ENCODE measurements around the gene BEST2.

Gene BEST2

DNA sequence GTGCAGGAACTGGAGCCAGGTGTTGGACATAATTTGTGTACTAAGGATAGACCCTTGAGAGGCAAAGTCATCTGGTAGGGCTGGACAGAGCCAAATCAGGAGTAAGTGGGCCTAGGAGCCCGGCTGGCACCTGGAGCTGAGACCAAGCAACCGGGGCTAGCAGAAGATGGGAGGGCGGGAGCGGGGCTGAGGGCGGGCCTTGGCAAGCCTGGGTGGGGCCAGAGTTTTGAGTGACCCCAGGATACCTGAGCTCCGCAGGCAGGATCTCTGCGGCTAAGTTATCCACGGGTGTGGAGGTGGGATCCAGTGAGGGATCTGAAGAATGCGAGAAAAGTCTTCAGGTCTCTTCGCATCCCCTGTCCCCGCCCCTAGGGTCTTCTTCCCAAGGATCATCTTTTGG lies 15.6 kb downstream of the BEST2 start:
- TF ChIP-seq CTCF (IDR thresholded peaks at IDR 0.05; ENCODE audit: low read depth, low read length) = no peak

DNA sequence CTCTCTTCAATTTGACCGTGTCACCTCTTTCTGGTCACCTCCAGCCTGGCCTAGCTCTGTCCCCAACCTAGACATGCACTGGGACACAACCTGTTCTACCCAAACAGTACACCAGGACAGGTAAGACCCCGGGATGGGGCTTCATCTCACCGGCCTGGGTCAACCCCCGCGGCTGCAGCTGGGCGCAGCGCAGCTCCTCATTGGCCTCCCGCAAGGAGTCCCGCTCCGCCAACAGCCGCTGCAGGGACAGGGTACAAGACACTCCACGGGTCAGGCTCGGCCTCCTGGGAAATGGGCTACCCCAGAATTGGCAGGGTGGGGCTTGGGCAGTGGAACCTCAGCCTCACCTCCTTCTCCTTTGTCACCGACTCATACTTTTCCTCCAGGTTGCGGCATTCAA lies 16.1 kb downstream of the BEST2 start:
- in situ Hi-C loops (cut with HindIII; ENCODE audit: low sequenced_read_pairs) = no loop called here
- DNase-seq (ENCODE audit: low read depth, low spot score) = no peak
- no peak overlapping the region for H3K4me3 ChIP-seq (ENCODE audit: low read depth, low read length)
- no peak for TF ChIP-seq CTCF (IDR thresholded peaks at IDR 0.05; ENCODE audit: low read depth, low read length)

More for the DNA sequence above, 15.6 kb downstream of the BEST2 start:
- no peak for DNase-seq (ENCODE audit: low read depth, low spot score)
- in situ Hi-C loops (cut with HindIII; ENCODE audit: low sequenced_read_pairs) = no loop called here
- no peak overlapping the region for H3K4me3 ChIP-seq (ENCODE audit: low read depth, low read length)

- no peak overlapping the region for H3K4me3 ChIP-seq (ENCODE audit: low read depth, low read length)
- in situ Hi-C loops (cut with HindIII; ENCODE audit: low sequenced_read_pairs) = no loop called here
- no peak for TF ChIP-seq CTCF (IDR thresholded peaks at IDR 0.05; ENCODE audit: low read depth, low read length)
- no peak for DNase-seq (ENCODE audit: low read depth, low spot score)
These were observed 18.1 kb downstream of the BEST2 start for GRCh38 chr19:12769689-12770088.

DNA sequence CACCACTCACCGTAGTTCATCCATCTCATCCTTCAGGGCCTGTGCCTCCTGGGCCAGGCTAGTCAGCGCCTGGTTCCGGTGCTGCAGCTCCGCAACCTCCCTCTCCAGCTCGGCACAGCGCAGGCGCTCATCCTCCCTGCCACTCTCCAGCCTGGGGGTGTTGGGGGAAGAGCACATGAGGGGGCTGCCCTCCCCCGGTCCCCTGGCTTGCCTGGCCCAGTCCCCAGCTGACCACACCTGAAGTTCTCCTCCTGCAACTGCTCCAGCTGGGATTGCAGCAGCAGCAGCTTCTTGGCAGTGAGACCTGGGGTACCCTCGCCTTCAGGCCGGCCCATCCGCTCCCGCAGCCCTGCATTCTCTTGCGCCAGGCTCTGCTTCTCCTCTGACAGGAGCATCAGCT lies 19.3 kb downstream of the BEST2 start:
- in situ Hi-C loops (cut with HindIII; ENCODE audit: low sequenced_read_pairs) = no loop called here
- TF ChIP-seq CTCF (IDR thresholded peaks at IDR 0.05; ENCODE audit: low read depth, low read length) = no peak
- H3K4me3 ChIP-seq (ENCODE audit: low read depth, low read length) = no peak overlapping the region
- no peak for DNase-seq (ENCODE audit: low read depth, low spot score)

DNA sequence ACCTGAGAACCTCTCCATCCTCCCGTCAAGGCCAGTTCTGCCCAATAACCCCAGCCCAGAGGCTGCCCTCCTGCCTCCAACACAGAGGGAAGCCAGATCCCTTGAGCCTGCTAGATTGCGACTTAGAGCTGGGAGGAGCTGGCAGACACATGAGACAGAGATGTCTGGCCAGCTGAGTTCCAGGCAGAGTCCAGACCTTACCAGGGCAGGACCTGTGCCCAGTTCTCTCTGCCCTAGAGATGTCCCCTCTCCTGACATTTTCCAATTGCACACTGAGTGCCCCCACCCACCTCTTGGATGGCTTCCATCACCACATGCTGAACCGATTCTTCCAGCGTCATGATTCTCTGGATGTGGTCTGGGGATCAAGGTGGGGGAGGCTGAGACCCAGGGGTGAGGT lies 20.7 kb downstream of the BEST2 start:
- in situ Hi-C loops (cut with HindIII; ENCODE audit: low sequenced_read_pairs) = no loop called here
- TF ChIP-seq CTCF (IDR thresholded peaks at IDR 0.05; ENCODE audit: low read depth, low read length) = no peak
- H3K4me3 ChIP-seq (ENCODE audit: low read depth, low read length) = no peak overlapping the region
- no peak for DNase-seq (ENCODE audit: low read depth, low spot score)

DNA sequence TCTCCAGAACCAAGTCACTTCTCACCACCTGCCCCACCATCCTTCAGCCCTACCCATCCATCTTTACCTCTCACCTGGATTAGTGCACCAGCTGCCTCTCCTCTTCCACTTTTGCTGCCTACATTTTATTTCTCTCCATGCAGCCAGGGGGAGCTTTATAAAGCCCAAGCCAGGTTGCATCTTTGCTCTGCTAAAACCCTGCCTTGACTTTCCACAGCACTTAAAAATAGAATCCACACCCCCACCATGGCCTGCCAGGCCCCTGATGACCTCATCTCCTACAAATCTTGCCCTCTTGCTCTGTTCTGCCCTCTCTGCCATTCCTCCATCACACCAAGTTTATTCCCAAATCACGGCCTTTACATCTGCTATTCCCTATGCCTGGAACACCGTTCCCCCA lies 22.0 kb downstream of the BEST2 start:
- in situ Hi-C loops (cut with HindIII; ENCODE audit: low sequenced_read_pairs) = no loop called here

More for the DNA sequence above, 22.0 kb downstream of the BEST2 start:
- no peak for DNase-seq (ENCODE audit: low read depth, low spot score)
- no peak overlapping the region for H3K4me3 ChIP-seq (ENCODE audit: low read depth, low read length)
- TF ChIP-seq CTCF (IDR thresholded peaks at IDR 0.05; ENCODE audit: low read depth, low read length) = peak; percentile 50

Data from astrocyte of the spinal cord (primary cell).